IMR-90 (cell line): ENCODE measurements around the gene DDX31. TPM values are rescaled to one million over a fixed set of nuclear protein-coding genes. Genes with fewer than 3 reads are reported as not detected.

ENCODE experiments used
- ATAC-seq: fragments of 200-7000 bp; cut with Tn5 transposase; 2 replicates; pipeline ENCODE4 v1.9.1; 2020; ENCODE audit warnings: low read depth, mild to moderate bottlenecking, moderate library complexity
- BruUV-seq: library from RNA; stranded (reverse); fragments of 400-500 nt; replicated peaks from 2 replicates; lab custom pipeline; 2021; lab: Mats Ljungman, UMichigan
- CTCF ChIA-PET: fragments of 300-600 bp; formaldehyde crosslinking; extraction: SDS; loops from one replicate; lab custom pipeline; 2021; ENCODE audit warnings: antibody characterized with exemption; lab: Yijun Ruan, JAX
- POLR2A ChIA-PET: fragments of 300-600 bp; sonication (Branson Sonifier 250); formaldehyde crosslinking; loops from one replicate; lab custom pipeline; 2022; ENCODE audit warnings: antibody characterized with exemption; ENCODE audit not compliant: unreplicated experiment; lab: Charles Lee
- DNase-seq: peaks from one replicate; pipeline ENCODE4 v3.0.0; 2013
- H2AFZ ChIP-seq: replicated peaks from 2 replicates; pipeline ENCODE3; 2013; ENCODE audit warnings: low read length, mild to moderate bottlenecking; ENCODE audit not compliant: poor library complexity
- H2AK5ac ChIP-seq: 2 replicates; pipeline ENCODE4 v1.6.1; 2013; ENCODE audit warnings: low read depth, low read length, inconsistent platforms
- H2AK9ac ChIP-seq: replicated peaks from 2 replicates; pipeline ENCODE3; 2013; ENCODE audit warnings: mild to moderate bottlenecking, low read depth, low read length, moderate library complexity; ENCODE audit not compliant: poor library complexity
- H2BK120ac ChIP-seq: 2 replicates; pipeline ENCODE4 v1.6.1; 2013; ENCODE audit warnings: low read depth, low read length, inconsistent platforms
- H2BK15ac ChIP-seq: 3 replicates; pipeline ENCODE4 v1.6.1; 2013; ENCODE audit warnings: low read depth, low read length, inconsistent platforms
- H2BK20ac ChIP-seq: 2 replicates; pipeline ENCODE4 v1.6.1; 2013; ENCODE audit warnings: low read depth, mild to moderate bottlenecking, inconsistent platforms, low read length, moderate library complexity
- H2BK5ac ChIP-seq: 2 replicates; pipeline ENCODE4 v1.6.1; 2013; ENCODE audit warnings: mild to moderate bottlenecking, low read depth, low read length, inconsistent platforms; ENCODE audit not compliant: poor library complexity, severe bottlenecking
- H3K14ac ChIP-seq: replicated peaks from 2 replicates; pipeline ENCODE4 v1.6.1; 2013; ENCODE audit warnings: low read depth, low read length, inconsistent platforms
- H3K18ac ChIP-seq: 2 replicates; pipeline ENCODE4 v1.6.1; 2013; ENCODE audit warnings: low read depth, low read length, control low read depth
- H3K23ac ChIP-seq: 2 replicates; pipeline ENCODE4 v1.6.1; 2013; ENCODE audit warnings: low read depth, low read length, inconsistent platforms
- H3K27ac ChIP-seq: 2 replicates; pipeline ENCODE4 v1.5.1; 2013; ENCODE audit warnings: mild to moderate bottlenecking, control low read depth, low read length; ENCODE audit not compliant: insufficient read depth
- H3K27me3 ChIP-seq: 2 replicates; pipeline ENCODE4 v1.6.1; 2013; ENCODE audit warnings: low read length; ENCODE audit not compliant: control insufficient read depth, insufficient read depth
- H3K36me3 ChIP-seq: 2 replicates; pipeline ENCODE4 v1.6.1; 2013; ENCODE audit warnings: low read length, mixed read lengths; ENCODE audit not compliant: control insufficient read depth, insufficient read depth
- H3K4ac ChIP-seq: 2 replicates; pipeline ENCODE4 v1.6.1; 2013; ENCODE audit warnings: low read depth, low read length, inconsistent platforms
- H3K4me1 ChIP-seq: 2 replicates; pipeline ENCODE4 v1.6.1; 2013; ENCODE audit warnings: low read length, mixed read lengths; ENCODE audit not compliant: control insufficient read depth, insufficient read depth
- H3K4me2 ChIP-seq: 2 replicates; pipeline ENCODE4 v1.6.1; 2013; ENCODE audit warnings: low read depth, mild to moderate bottlenecking, control low read depth, low read length, moderate library complexity
- H3K4me3 ChIP-seq: 2 replicates; pipeline ENCODE4 v1.5.1; 2013; ENCODE audit warnings: low read depth, mild to moderate bottlenecking, control low read depth, low read length, moderate library complexity; ENCODE audit not compliant: insufficient read depth
- H3K56ac ChIP-seq: 2 replicates; pipeline ENCODE4 v1.6.1; 2013; ENCODE audit warnings: low read length, inconsistent platforms; ENCODE audit not compliant: insufficient read depth; ENCODE audit errors: extremely low read depth
- H3K79me1 ChIP-seq, 2 experiments: 2 replicates each; pipeline ENCODE4 v1.6.1; 2013; ENCODE audit warnings: low read length in 2 of 2, inconsistent platforms in 1 of 2, low read depth in 1 of 2
- H3K9ac ChIP-seq: 2 replicates; pipeline ENCODE4 v1.6.1; 2013; ENCODE audit warnings: low read depth, low read length, control low read depth
- H3K9me1 ChIP-seq: 2 replicates; pipeline ENCODE4 v1.6.1; 2013; ENCODE audit warnings: low read length, inconsistent platforms; ENCODE audit not compliant: insufficient read depth
- H3K9me3 ChIP-seq: 2 replicates; pipeline ENCODE4 v1.6.1; 2013; ENCODE audit warnings: low read length; ENCODE audit not compliant: control insufficient read depth, insufficient read depth
- H4K20me1 ChIP-seq: 2 replicates; pipeline ENCODE4 v1.6.1; 2013; ENCODE audit warnings: low read length, inconsistent platforms; ENCODE audit not compliant: insufficient read depth
- H4K5ac ChIP-seq: 2 replicates; pipeline ENCODE4 v1.6.1; 2013; ENCODE audit warnings: mild to moderate bottlenecking, low read depth, low read length, control low read depth
- H4K8ac ChIP-seq, 2 experiments: 2 replicates each; pipeline ENCODE4 v1.6.1; 2013; ENCODE audit warnings: low read depth in 2 of 2, low read length in 2 of 2, control low read depth in 1 of 2, inconsistent platforms in 1 of 2
- H4K91ac ChIP-seq: 2 replicates; pipeline ENCODE4 v1.6.1; 2013; ENCODE audit warnings: low read depth, low read length, inconsistent platforms; ENCODE audit not compliant: insufficient read depth
- MXI1 ChIP-seq: IDR thresholded peaks from 2 replicates; pipeline ENCODE4 v1.6.1; 2012; ENCODE audit warnings: low read depth, mild to moderate bottlenecking, low read length, moderate library complexity, borderline replicate concordance
- POLR2A ChIP-seq: IDR thresholded peaks from 2 replicates; pipeline ENCODE4 v1.6.1; 2012; ENCODE audit warnings: mild to moderate bottlenecking, low read depth, low read length
- RAD21 ChIP-seq: IDR thresholded peaks from 2 replicates; pipeline ENCODE4 v1.6.1; 2012; ENCODE audit warnings: low read length, improper control_type of control experiment
- RCOR1 ChIP-seq: IDR thresholded peaks from 2 replicates; pipeline ENCODE4 v1.6.1; 2012; ENCODE audit warnings: mild to moderate bottlenecking, low read length, improper control_type of control experiment; ENCODE audit not compliant: insufficient replicate concordance
- WGBS, 2 experiments: methylation state at CpG; one replicate each; pipeline versions ENCODE4 v1.1.5 to v1.1.7; 2013; ENCODE audit warnings: missing lambda C conversion rate in 2 of 2; ENCODE audit not compliant: insufficient read length in 1 of 2; ENCODE audit errors: extremely low coverage in 2 of 2; 5-methylcytosine and 5-hydroxymethylcytosine counted together
- dilution Hi-C: fragments of 300-500 bp; cut with HindIII; formaldehyde crosslinking; loops from one replicate; pipeline ENCODE4 v1.14.3; 2018; ENCODE audit warnings: low sequenced_read_pairs; ENCODE audit not compliant: unreplicated experiment
- in situ Hi-C: fragments of 300-500 bp; cut with MboI; formaldehyde crosslinking; loops from 3 replicates; pipeline ENCODE4 v1.14.3; 2019; ENCODE audit warnings: low sequenced_read_pairs, inconsistent platforms, mixed read lengths
- intact Hi-C: fragments of 100-400 bp; cut with micrococcal nuclease; formaldehyde crosslinking; loops from 2 replicates; pipeline ENCODE4 v1.10.0; 2022
- polyA plus RNA-seq, 3 experiments: library from polyadenylated mRNA; depleted of rRNA; stranded (reverse); fragments of >200 nt; gene quantifications; 2 replicates each; pipeline ENCODE4 v1.2.3, GENCODE V29; 2012; ENCODE audit warnings: low replicate concordance in 1 of 3
- total RNA-seq: library from RNA; depleted of rRNA; stranded (reverse); fragments of >200 nt; gene quantifications from 2 replicates; pipeline ENCODE4 v1.2.3, GENCODE V29; 2012
- TF ChIP-seq, protein P1 (sequence below): fragments of 150-350 bp; IDR thresholded peaks from 2 replicates; pipeline ENCODE4 v1.6.1; 2017; ENCODE audit warnings: mild to moderate bottlenecking, antibody characterized with exemption, low read length, low read depth

Gene DDX31
- total and polyA plus RNA-seq, 2 of the 4 experiments (the other 2 are of a cell fraction): 10.7 to 14.0 TPM

DNA sequence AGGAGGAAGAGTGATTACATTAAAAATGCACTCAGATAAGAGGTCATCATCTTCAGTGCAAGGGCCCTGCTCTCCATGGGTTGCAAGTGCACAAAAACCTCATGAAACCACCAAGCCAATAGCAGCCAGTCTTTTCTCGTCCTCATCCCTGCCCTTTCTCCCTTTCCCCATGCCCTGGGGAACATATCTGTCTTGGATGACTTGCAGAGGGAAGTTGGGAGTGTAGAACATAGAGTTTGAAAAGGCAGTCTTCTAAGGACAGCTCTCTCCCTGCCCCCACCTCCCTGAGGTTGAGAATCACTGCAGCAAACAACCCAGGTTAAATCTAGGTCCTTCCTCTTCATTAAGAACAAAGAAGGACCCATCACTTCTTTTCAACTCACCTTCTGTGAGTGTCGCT lies 22.0 kb downstream of the DDX31 start:
- peak overlapping the region; percentile 45 for H3K14ac ChIP-seq
- H3K9me3 ChIP-seq: no peaks in the 10 kb centered on the region
- no CpG with 5 or more reads among the region's 2 CpGs for WGBS, 2 experiments
- peak overlapping the region; percentile 18 for H2AK9ac ChIP-seq
- H3K4me1 ChIP-seq: peaks cover 10% of the 10 kb centered on the region
- H3K4me2 ChIP-seq: 0 out of 2 replicates have a peak overlapping the region, but pooled peaks have one; percentile 20
- ChIA-PET CTCF (no interaction called here), POLR2A (no interaction called here)
- peaks cover 8% of the 10 kb centered on the region; the same call in 1 of the 2 replicates for H4K20me1 ChIP-seq
- peak overlapping the region; percentile 66 for H2AK5ac ChIP-seq
- dilution Hi-C loops: no loop called here
- H3K36me3 ChIP-seq: peaks cover 40% of the 10 kb centered on the region
- H3K9me1 ChIP-seq: peaks cover 12% of the 10 kb centered on the region
- H3K9ac ChIP-seq: no peak overlapping the region
- peak overlapping the region; percentile 16; the same call in 1 of the 3 replicates for H2BK15ac ChIP-seq
- H2BK5ac ChIP-seq: peak overlapping the region; percentile 38
- H3K4ac ChIP-seq: peak overlapping the region; percentile 88
- no peak overlapping the region for H3K4me3 ChIP-seq
- H3K27ac ChIP-seq: peak overlapping the region; percentile 29; the same call in 1 of the 2 replicates
- no peaks in the 10 kb centered on the region for H3K27me3 ChIP-seq
- H4K91ac ChIP-seq: peak overlapping the region; percentile 46
- no peak overlapping the region for H4K5ac ChIP-seq
- H3K18ac ChIP-seq: peak overlapping the region; percentile 20; the same call in 1 of the 2 replicates
- H4K8ac ChIP-seq: peak overlapping the region in 1 of 2 experiments; percentile 58; a peak in 2 of 4 replicates
- H2BK120ac ChIP-seq: peak overlapping the region; percentile 89
- TF ChIP-seq MXI1: no peak
- TF ChIP-seq, protein P1, sequence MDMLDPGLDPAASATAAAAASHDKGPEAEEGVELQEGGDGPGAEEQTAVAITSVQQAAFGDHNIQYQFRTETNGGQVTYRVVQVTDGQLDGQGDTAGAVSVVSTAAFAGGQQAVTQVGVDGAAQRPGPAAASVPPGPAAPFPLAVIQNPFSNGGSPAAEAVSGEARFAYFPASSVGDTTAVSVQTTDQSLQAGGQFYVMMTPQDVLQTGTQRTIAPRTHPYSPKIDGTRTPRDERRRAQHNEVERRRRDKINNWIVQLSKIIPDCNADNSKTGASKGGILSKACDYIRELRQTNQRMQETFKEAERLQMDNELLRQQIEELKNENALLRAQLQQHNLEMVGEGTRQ: no peak
- TF ChIP-seq RCOR1: no peak
- no peak for TF ChIP-seq POLR2A
- no peak for TF ChIP-seq RAD21
- H3K56ac ChIP-seq: no peak overlapping the region; the same call in 1 of the 2 replicates
- H3K79me1 ChIP-seq: peaks cover 0 to 8% of the 10 kb centered on the region in 2 experiments; a peak in 3 of 4 replicates
- BruUV-seq: no TSS peak
- in situ Hi-C loops: no loop called here
- peak overlapping the region; percentile 26 for H3K23ac ChIP-seq
- intact Hi-C loops: loop anchor here (1.0 kb wide), 1 partner anchor 152 kb away; no protein-coding TSS in a partner anchor
- ATAC-seq (no peak), DNase-seq (peak; percentile 28)
- H2AFZ ChIP-seq: no peak overlapping the region
- H2BK20ac ChIP-seq: peak overlapping the region; percentile 86
